HG02610 (cell line): ENCODE data around the gene MOB3B.

Source experiments
- ATAC-seq: cut with Tn5 transposase; IDR thresholded peaks from one replicate; pipeline ENCODE4 v1.9.1; 2021; ENCODE audit warnings: mild to moderate bottlenecking, moderate library complexity; ENCODE audit not compliant: unreplicated experiment

The MOB3B gene

GRCh38 chr9:27394826-27395201 is 134.8 kb downstream of the MOB3B start:
- ATAC-seq: no peak

GRCh38 chr9:27394154-27394825 is 135.3 kb downstream of the MOB3B start:
- ATAC-seq: no peak

GRCh38 chr9:27393054-27393846 is 136.4 kb downstream of the MOB3B start:
- ATAC-seq: no peak

GRCh38 chr9:27392451-27392850 is 137.2 kb downstream of the MOB3B start:
- no peak for ATAC-seq

- ATAC-seq: no peak
Observed at GRCh38 chr9:27391040-27391895, 138.3 kb downstream of the MOB3B start.

GRCh38 chr9:27388150-27388549 is 141.5 kb downstream of the MOB3B start:
- ATAC-seq: no peak

- ATAC-seq: no peak
Observed at GRCh38 chr9:27387722-27388121, 141.9 kb downstream of the MOB3B start.

GRCh38 chr9:27386571-27387091 is 143.0 kb downstream of the MOB3B start:
- no peak for ATAC-seq

- ATAC-seq: no peak
Observed at GRCh38 chr9:27385606-27386322, 143.8 kb downstream of the MOB3B start.

- ATAC-seq: no peak
Observed at GRCh38 chr9:27384262-27385014, 145.2 kb downstream of the MOB3B start.

GRCh38 chr9:27383524-27383923 is 146.1 kb downstream of the MOB3B start:
- ATAC-seq: no peak

- no peak for ATAC-seq
Observed at GRCh38 chr9:27382975-27383374, 146.6 kb downstream of the MOB3B start.

GRCh38 chr9:27382308-27382707 is 147.3 kb downstream of the MOB3B start:
- no peak for ATAC-seq

GRCh38 chr9:27379311-27380251 is 150.0 kb downstream of the MOB3B start:
- peak; percentile 38 for ATAC-seq

- ATAC-seq: peak; percentile 89
Observed at GRCh38 chr9:27377811-27378456, 151.7 kb downstream of the MOB3B start.

GRCh38 chr9:27377147-27377807 is 152.3 kb downstream of the MOB3B start:
- ATAC-seq: peak; percentile 16

GRCh38 chr9:27373851-27374250 is 155.8 kb downstream of the MOB3B start:
- no peak for ATAC-seq

GRCh38 chr9:27372615-27373014 is 157.0 kb downstream of the MOB3B start:
- no peak for ATAC-seq
